HCT116 (cell line): Measurements from ENCODE around the gene SH3GL3. TPM values are rescaled to one million over a fixed set of nuclear protein-coding genes. Genes with fewer than 3 reads are reported as not detected.

Experiments
- ATAC-seq: fragments of 200-7000 bp; cut with Tn5 transposase; 2 replicates; pipeline ENCODE4 v1.9.1; 2020; ENCODE audit warnings: mild to moderate bottlenecking, moderate library complexity
- BruUV-seq: library from RNA; stranded (reverse); fragments of 400-500 nt; replicated peaks from 2 replicates; lab custom pipeline; 2021; lab: Mats Ljungman, UMichigan
- CTCF ChIA-PET: fragments of 300-600 bp; sonication (Branson Sonifier 250); formaldehyde crosslinking; loops from one replicate; lab custom pipeline; 2021; ENCODE audit warnings: antibody characterized with exemption; lab: Charles Lee
- POLR2A ChIA-PET: fragments of 300-600, 350-600 bp; sonication (Branson Sonifier 250); formaldehyde crosslinking; loops from one replicate; lab custom pipeline; 2021; ENCODE audit warnings: antibody characterized with exemption; lab: Charles Lee
- RAD21 ChIA-PET, 2 experiments: fragments of 300-600 bp; sonication (Branson Sonifier 250); formaldehyde crosslinking; loops; one replicate each; lab custom pipeline; 2023; ENCODE audit warnings: low total read pairs in 2 of 2; ENCODE audit not compliant: uncharacterized antibody in 2 of 2, unreplicated experiment in 2 of 2, low non-redundant PET in 1 of 2; lab: Charles Lee
- DNase-seq: peaks from one replicate; pipeline ENCODE4 v3.0.0-alpha.2; 2010; ENCODE audit warnings: low read depth, low spot score
- H2AFZ ChIP-seq: fragments of 200-600 bp; shearing (Covaris generic), sonication (generic); 2 replicates; pipeline ENCODE4 v1.6.1; 2017; ENCODE audit warnings: low read depth, mixed run types, mixed read lengths, antibody characterized with exemption, low read length; ENCODE audit not compliant: poor library complexity, severe bottlenecking
- H3K27ac ChIP-seq: 2 replicates; pipeline ENCODE4 v1.5.1; 2012; ENCODE audit warnings: low read depth, low read length
- H3K27me3 ChIP-seq: fragments of 200-600 bp; sonication (generic); 2 replicates; pipeline ENCODE4 v1.6.1; 2016; ENCODE audit warnings: mixed run types, low read length, mixed read lengths; ENCODE audit not compliant: insufficient read depth
- H3K36me3 ChIP-seq, 2 experiments: fragments of 200-500 bp in 1 of 2; fragments of 200-600 bp in 1 of 2; sonication (Bioruptor generic) in 1 of 2; sonication (generic) in 1 of 2; 2 replicates each; pipeline versions ENCODE4 v1.5.1 to v1.6.1; 2014 to 2016; ENCODE audit warnings: low read length in 2 of 2, inconsistent platforms in 1 of 2, mixed read lengths in 1 of 2, mixed run types in 1 of 2; ENCODE audit not compliant: insufficient read depth in 2 of 2, control insufficient read depth in 1 of 2
- H3K4me1 ChIP-seq, 2 experiments: fragments of 200-600 bp in 1 of 2; sonication (generic) in 1 of 2; 2 replicates each; pipeline versions ENCODE4 v1.5.1 to v1.6.1; 2012 to 2017; ENCODE audit warnings: low read length in 2 of 2, inconsistent platforms in 1 of 2, mild to moderate bottlenecking in 1 of 2, mixed read lengths in 1 of 2, mixed run types in 1 of 2, moderate library complexity in 1 of 2; ENCODE audit not compliant: insufficient read depth in 2 of 2, control insufficient read depth in 1 of 2
- H3K4me2 ChIP-seq: fragments of 200-600 bp; sonication (generic); 2 replicates; pipeline ENCODE4 v1.6.1; 2017; ENCODE audit warnings: mixed run types, low read length, mixed read lengths
- H3K4me3 ChIP-seq, 2 experiments: fragments of 200-600 bp in 1 of 2; sonication (generic) in 1 of 2; replicated peaks in 1 of 2; 2 replicates each; pipeline ENCODE4 v1.5.1; 2011 to 2016; ENCODE audit warnings: low read length in 2 of 2, control low read depth in 1 of 2, low read depth in 1 of 2, mild to moderate bottlenecking in 1 of 2, mixed read lengths in 1 of 2, mixed run types in 1 of 2
- H3K79me2 ChIP-seq: fragments of 200-600 bp; sonication (generic); 2 replicates; pipeline ENCODE4 v1.6.1; 2017; ENCODE audit warnings: mild to moderate bottlenecking, mixed run types, low read length, moderate library complexity, mixed read lengths; ENCODE audit not compliant: insufficient read depth
- H3K9ac ChIP-seq: fragments of 200-600 bp; sonication (generic); 2 replicates; pipeline ENCODE4 v1.6.1; 2016; ENCODE audit warnings: low read length, mixed read lengths
- H3K9me2 ChIP-seq: fragments of 200-600 bp; sonication (generic), shearing (Covaris generic); 2 replicates; pipeline ENCODE4 v1.6.1; 2017; ENCODE audit warnings: mixed run types, mild to moderate bottlenecking, moderate library complexity; ENCODE audit not compliant: insufficient read depth
- H3K9me3 ChIP-seq, 2 experiments: fragments of 200-500 bp in 1 of 2; fragments of 200-600 bp in 1 of 2; sonication (Bioruptor generic) in 1 of 2; sonication (generic) in 1 of 2; 2 replicates each; pipeline ENCODE4 v1.6.1; 2014 to 2017; ENCODE audit warnings: low read length in 2 of 2, mixed read lengths in 2 of 2, inconsistent platforms in 1 of 2, low read depth in 1 of 2, mild to moderate bottlenecking in 1 of 2, mixed run types in 1 of 2, moderate library complexity in 1 of 2; ENCODE audit not compliant: control insufficient read depth in 1 of 2, insufficient read depth in 1 of 2
- H4K20me1 ChIP-seq: fragments of 200-600 bp; sonication (generic), shearing (Covaris generic); 2 replicates; pipeline ENCODE4 v1.6.1; 2017; ENCODE audit warnings: mixed run types, mild to moderate bottlenecking, moderate library complexity; ENCODE audit not compliant: insufficient read depth
- ATF3 ChIP-seq: IDR thresholded peaks from 2 replicates; pipeline ENCODE4 v1.6.1; 2012
- CBX3 ChIP-seq: IDR thresholded peaks from 2 replicates; pipeline ENCODE4 v1.6.1; 2012; ENCODE audit warnings: low read depth
- CEBPB ChIP-seq: IDR thresholded peaks from 2 replicates; pipeline ENCODE4 v1.6.1; 2012; ENCODE audit warnings: low read depth
- CTCF ChIP-seq, 3 experiments: fragments of 200-600 bp in 1 of 3; sonication (generic) in 1 of 3; IDR thresholded peaks in 2 of 3; conservative IDR thresholded peaks in 1 of 3; 2 replicates each; pipeline ENCODE4 v1.5.1; 2012 to 2017; ENCODE audit warnings: low read depth in 2 of 3, low read length in 2 of 3, antibody characterized with exemption in 1 of 3, borderline replicate concordance in 1 of 3, control low read depth in 1 of 3, mild to moderate bottlenecking in 1 of 3, mixed read lengths in 1 of 3, mixed run types in 1 of 3, moderate library complexity in 1 of 3; ENCODE audit not compliant: insufficient read depth in 1 of 3
- EGR1 ChIP-seq: IDR thresholded peaks from 2 replicates; pipeline ENCODE4 v1.6.1; 2012; ENCODE audit warnings: low read depth
- ELF1 ChIP-seq: IDR thresholded peaks from 2 replicates; pipeline ENCODE4 v1.6.1; 2012; ENCODE audit warnings: low read depth, borderline replicate concordance
- FOSL1 ChIP-seq: IDR thresholded peaks from 2 replicates; pipeline ENCODE4 v1.6.1; 2012; ENCODE audit warnings: low read depth
- MAX ChIP-seq: IDR thresholded peaks from 2 replicates; pipeline ENCODE4 v1.6.1; 2012
- POLR2A ChIP-seq: IDR thresholded peaks from 2 replicates; pipeline ENCODE4 v1.7.0; 2011; ENCODE audit warnings: borderline replicate concordance; ENCODE audit not compliant: insufficient read depth, insufficient read length; ENCODE audit errors: extremely low read depth
- POLR2AphosphoS5 ChIP-seq: IDR thresholded peaks from 2 replicates; pipeline ENCODE4 v1.6.1; 2011; ENCODE audit warnings: mild to moderate bottlenecking, low read depth, low read length, moderate library complexity
- RAD21 ChIP-seq: IDR thresholded peaks from 2 replicates; pipeline ENCODE4 v1.6.1; 2012; ENCODE audit warnings: low read depth, mild to moderate bottlenecking
- SIN3A ChIP-seq: IDR thresholded peaks from 2 replicates; pipeline ENCODE4 v1.6.1; 2012; ENCODE audit warnings: low read depth
- SP1 ChIP-seq: IDR thresholded peaks from 2 replicates; pipeline ENCODE4 v1.6.1; 2012; ENCODE audit warnings: low read depth
- SRF ChIP-seq: IDR thresholded peaks from 2 replicates; pipeline ENCODE4 v1.6.1; 2012; ENCODE audit warnings: low read depth
- TCF7L2 ChIP-seq: IDR thresholded peaks from 2 replicates; pipeline ENCODE4 v1.7.0; 2011; ENCODE audit warnings: borderline replicate concordance, inconsistent platforms; ENCODE audit not compliant: insufficient read depth, insufficient read length; ENCODE audit errors: extremely low read depth
- YY1 ChIP-seq: IDR thresholded peaks from 2 replicates; pipeline ENCODE4 v1.6.1; 2011; ENCODE audit warnings: low read length, low read depth, moderate library complexity, mild to moderate bottlenecking; ENCODE audit not compliant: insufficient replicate concordance; ENCODE audit errors: extremely low read depth
- ZBTB33 ChIP-seq: IDR thresholded peaks from 2 replicates; pipeline ENCODE4 v1.6.1; 2011; ENCODE audit warnings: mild to moderate bottlenecking, low read length, moderate library complexity; ENCODE audit not compliant: insufficient replicate concordance; ENCODE audit errors: extremely low read depth
- ZFX ChIP-seq: fragments of 450-650 bp; IDR thresholded peaks from 2 replicates; pipeline ENCODE4 v1.6.1; 2017
- ZNF274 ChIP-seq: fragments of 200-500 bp; sonication (Bioruptor generic); IDR thresholded peaks from 2 replicates; pipeline ENCODE4 v1.6.1; 2014; ENCODE audit warnings: mild to moderate bottlenecking, low read depth, low read length, inconsistent platforms
- intact Hi-C: fragments of 100-400 bp; cut with micrococcal nuclease; formaldehyde crosslinking; loops from 2 replicates; pipeline ENCODE4 v1.10.0; 2022
- total RNA-seq: library from RNA; stranded (reverse); gene quantifications from one replicate; pipeline ENCODE4 v1.2.1, GENCODE V29; 2021; ENCODE audit not compliant: unreplicated experiment

The SH3GL3 gene
- total RNA-seq, 1 experiment from 2014 or later, result 1.3 TPM

- ChIA-PET POLR2A (no interaction called here), RAD21 (no interaction called here)
Observed at GRCh38 chr15:83556068-83556467, 108.9 kb downstream of the SH3GL3 start.

More at GRCh38 chr15:83556068-83556467, 108.9 kb downstream of the SH3GL3 start:
- DNase-seq (no peak), ATAC-seq (no peak)
- no peaks in the 10 kb centered on the region for H3K79me2 ChIP-seq
- H3K4me1 ChIP-seq, result no peaks in the 10 kb centered on the region
- no peak overlapping the region for H3K9ac ChIP-seq
- no peak for TF ChIP-seq SP1
- no peak for TF ChIP-seq TCF7L2
- TF ChIP-seq SIN3A, result no peak
- no peak for TF ChIP-seq POLR2A
- no peak for TF ChIP-seq FOSL1
- no peak for TF ChIP-seq SRF
- TF ChIP-seq ATF3, result no peak
- TF ChIP-seq RAD21, result no peak
- TF ChIP-seq POLR2AphosphoS5, result no peak
- no peak for TF ChIP-seq ZNF274
- no peak for TF ChIP-seq ELF1
- TF ChIP-seq ZFX, result no peak
- no peak for TF ChIP-seq CTCF (IDR thresholded peaks at IDR 0.05 in 2 of 3, conservative IDR thresholded peaks at IDR 0.05 in 1 of 3; ENCODE audit: borderline replicate concordance in 1 of 3, insufficient read depth in 1 of 3, low read depth in 2 of 3, low read length in 2 of 3)
- TF ChIP-seq ZBTB33, result no peak
- TF ChIP-seq YY1, result no peak
- TF ChIP-seq EGR1, result no peak
- TF ChIP-seq MAX, result no peak
- no peak for TF ChIP-seq CEBPB
- TF ChIP-seq CBX3, result no peak
- intact Hi-C loops, result no loop called here
- no peak overlapping the region for H3K27ac ChIP-seq
- CTCF ChIA-PET, result interaction anchor here (1.0 kb wide), 1 partner anchor 10 kb away, joined by 5 read pairs; no protein-coding TSS in a partner anchor
- no peaks in the 10 kb centered on the region for H3K9me2 ChIP-seq
- H3K36me3 ChIP-seq, result no peaks in the 10 kb centered on the region
- H3K27me3 ChIP-seq, result no peaks in the 10 kb centered on the region
- H4K20me1 ChIP-seq, result no peaks in the 10 kb centered on the region
- no peak overlapping the region for H3K4me3 ChIP-seq
- BruUV-seq, result no TSS peak
- H2AFZ ChIP-seq, result no peak overlapping the region
- no peak overlapping the region for H3K4me2 ChIP-seq
- no peaks in the 10 kb centered on the region for H3K9me3 ChIP-seq
